HepG2 (cell line): Measurements from ENCODE around the gene FBRSL1. TPM values are rescaled to one million over a fixed set of nuclear protein-coding genes. Genes with fewer than 3 reads are reported as not detected.
A peak's percentile ranks its signal among the peaks of the same experiment; 100 is the strongest.

Experiments
- ATAC-seq: fragments of 200-7000 bp; cut with Tn5 transposase; 3 replicates; pipeline ENCODE4 v1.9.1; 2020; ENCODE audit warnings: mild to moderate bottlenecking, moderate library complexity
- BruUV-seq: library from RNA; stranded (reverse); fragments of 400-500 nt; replicated peaks from 2 replicates; lab custom pipeline; 2021; lab: Mats Ljungman, UMichigan
- CTCF ChIA-PET: fragments of 300-600 bp; formaldehyde crosslinking; extraction: SDS; loops from one replicate; lab custom pipeline; 2021; ENCODE audit warnings: low total read pairs, inconsistent platforms, low intra/inter-chr PET ratio; lab: Yijun Ruan, JAX
- POLR2A ChIA-PET: fragments of 350-600 bp; sonication (Branson Sonifier 250); formaldehyde crosslinking; loops from one replicate; lab custom pipeline; 2020; ENCODE audit warnings: antibody characterized with exemption, inconsistent platforms; lab: Yijun Ruan, JAX
- DNase-seq: peaks from one replicate; pipeline ENCODE4 v3.0.0-alpha.2; 2015; ENCODE audit warnings: low spot score
- FAIRE-seq: peaks from 3 replicates; lab custom pipeline; 2011; peaks lifted over from hg19 to GRCh38; lab: Jason Lieb, UNC
- H2AFZ ChIP-seq: one replicate; pipeline ENCODE4 v1.6.1; 2011; ENCODE audit warnings: low read length, inconsistent platforms
- H3K27ac ChIP-seq: fragments of 300-600 bp; 3 replicates; pipeline ENCODE4 v1.8.0; 2011; ENCODE audit warnings: mixed run types, mild to moderate bottlenecking, mixed read lengths, low read length, inconsistent platforms; ENCODE audit not compliant: insufficient read depth; ENCODE audit errors: extremely low read length
- H3K27me3 ChIP-seq, 2 experiments: fragments of 200-600 bp in 1 of 2; 2 replicates in 1 of 2; 3 replicates in 1 of 2; pipeline versions ENCODE4 v1.6.0 to v1.8.0; 2011; ENCODE audit warnings: low read length in 2 of 2, mild to moderate bottlenecking in 2 of 2, moderate library complexity in 2 of 2, inconsistent platforms in 1 of 2; ENCODE audit not compliant: insufficient read depth in 2 of 2, control insufficient read depth in 1 of 2
- H3K36me3 ChIP-seq, 2 experiments: fragments of 200-600 bp in 1 of 2; replicated peaks in 1 of 2; 2 replicates in 1 of 2; 3 replicates in 1 of 2; pipeline versions ENCODE4 v1.5.1 to v1.8.0; 2011; ENCODE audit warnings: low read length in 2 of 2, inconsistent platforms in 1 of 2; ENCODE audit not compliant: insufficient read depth in 2 of 2, control insufficient read depth in 1 of 2
- H3K4me1 ChIP-seq: 2 replicates; pipeline ENCODE4 v1.5.1; 2012; ENCODE audit warnings: low read length, inconsistent platforms; ENCODE audit not compliant: insufficient read depth
- H3K4me2 ChIP-seq: 2 replicates; pipeline ENCODE4 v1.6.0; 2011; ENCODE audit warnings: low read depth, low read length, inconsistent platforms
- H3K4me3 ChIP-seq, 3 experiments: fragments of 200-600 bp in 1 of 3; sonication (generic), shearing (Covaris generic) in 1 of 3; replicated peaks in 1 of 3; 2 replicates each; pipeline ENCODE4 v1.5.1; 2011 to 2016; ENCODE audit warnings: low read length in 3 of 3, inconsistent platforms in 2 of 3, low read depth in 2 of 3, mild to moderate bottlenecking in 2 of 3, control low read depth in 1 of 3, mixed read lengths in 1 of 3; ENCODE audit not compliant: insufficient read depth in 1 of 3
- H3K79me2 ChIP-seq: one replicate; pipeline ENCODE4 v1.6.1; 2011; ENCODE audit warnings: low read length, inconsistent platforms; ENCODE audit not compliant: insufficient read depth
- H3K9ac ChIP-seq: 2 replicates; pipeline ENCODE4 v1.6.0; 2011; ENCODE audit warnings: mild to moderate bottlenecking, low read depth, low read length, inconsistent platforms; ENCODE audit not compliant: insufficient read depth
- H3K9me3 ChIP-seq: 2 replicates; pipeline ENCODE4 v1.5.1; 2012; ENCODE audit warnings: mild to moderate bottlenecking, low read length
- H4K20me1 ChIP-seq: 2 replicates; pipeline ENCODE4 v1.6.0; 2011; ENCODE audit warnings: inconsistent platforms, mild to moderate bottlenecking, low read length, moderate library complexity; ENCODE audit not compliant: insufficient read depth
- AGO2 ChIP-seq: fragments of 200-400 bp; formaldehyde crosslinking; optimal IDR thresholded peaks from 2 replicates; pipeline ENCODE3; 2017; ENCODE audit warnings: mild to moderate bottlenecking, low read depth, low read length, moderate library complexity
- ZNF253 ChIP-seq: sonication (generic); formaldehyde crosslinking; IDR thresholded peaks from 2 replicates; pipeline ENCODE4 v1.8.0; 2022; ENCODE audit warnings: mild to moderate bottlenecking, missing genetic modification reagents, borderline replicate concordance
- ZNF580 ChIP-seq: IDR thresholded peaks from 2 replicates; pipeline ENCODE4 v1.6.1; 2016; ENCODE audit warnings: low read depth, borderline replicate concordance
- WGBS: methylation state at CpG from one replicate; pipeline ENCODE4 v1.1.6; 2017; ENCODE audit warnings: low lambda C conversion rate; 5-methylcytosine and 5-hydroxymethylcytosine counted together
- in situ Hi-C: cut with HindIII; loops from 2 replicates; pipeline ENCODE4 v1.10.0; 2017; ENCODE audit warnings: low pct_unique_long_range_greater_than_20kb; ENCODE audit not compliant: extremely low pct_ligation_motif_present
- intact Hi-C: fragments of 100-400 bp; cut with micrococcal nuclease; formaldehyde crosslinking; loops from one replicate; pipeline ENCODE4 v1.10.0; 2022; ENCODE audit not compliant: unreplicated experiment
- polyA plus RNA-seq, 8 experiments: library from polyadenylated mRNA; depleted of rRNA in 3 of 8; stranded (reverse) in 7 of 8; unstranded in 1 of 8; fragments of >200 nt; fragmentation: Illumina TruSeq in 4 of 8; extraction: Trizol in 4 of 8; gene quantifications; 2 replicates each; pipeline versions ENCODE4 v1.2.1 to v1.2.3, GENCODE V29; 2011 to 2016; ENCODE audit warnings: low read depth in 4 of 8, missing spikeins in 1 of 8, mixed read lengths in 1 of 8; ENCODE audit not compliant: insufficient read depth in 1 of 8
- total RNA-seq, 5 experiments: library from RNA; depleted of rRNA; stranded (reverse); fragments of >200 nt; fragmentation: Illumina TruSeq; extraction: Trizol; gene quantifications; 2 replicates each; pipeline ENCODE4 v1.2.3, GENCODE V29; 2016; ENCODE audit warnings: low read depth in 1 of 5

Gene FBRSL1
- total and polyA plus RNA-seq, 2 of the 13 experiments (the other 11 are each of a cell fraction or from before 2014, with no cell fraction given): 3.6 to 7.9 TPM

GRCh38 chr12:132513070-132513398, 23.1 kb downstream of the FBRSL1 start:
- H3K9ac ChIP-seq: no peak overlapping the region
- 100% methylated on average over 3 of the region's 4 CpGs for WGBS

GRCh38 chr12:132513458-132514135, 23.6 kb downstream of the FBRSL1 start:
- no peak for ATAC-seq
- Histone ChIP-seq H3K4me3 (no peak overlapping the region), H3K9ac (no peak overlapping the region), H3K79me2 (no peaks in the 10 kb centered on the region), H3K27ac (no peak overlapping the region), H3K36me3 (peaks cover 3 to 10% of the 10 kb centered on the region in 2 experiments; a peak in 3 of 5 replicates), H4K20me1 (no peaks in the 10 kb centered on the region; the same call in 1 of the 2 replicates), H2AFZ (no peak overlapping the region), H3K9me3 (peaks cover under 1% of the 10 kb centered on the region; the same call in 1 of the 2 replicates), H3K4me1 (peaks cover 23% of the 10 kb centered on the region), H3K4me2 (no peak overlapping the region), H3K27me3 (no peaks in the 10 kb centered on the region)
- BruUV-seq: no TSS peak
- ChIA-PET POLR2A (no interaction called here), CTCF (no interaction called here)
- in situ Hi-C loops: no loop called here
- WGBS: 94% methylated on average over 17 of the region's 24 CpGs
- no peak for DNase-seq
- no peak for FAIRE-seq
- intact Hi-C loops: no loop called here
- TF ChIP-seq ZNF253 (CRISPR knock-in tag) (no peak), AGO2 (peak; percentile 30)

More at GRCh38 chr12:132513070-132513398, 23.1 kb downstream of the FBRSL1 start:
- Histone ChIP-seq H3K4me2 (no peak overlapping the region), H3K79me2 (no peaks in the 10 kb centered on the region)
- TF ChIP-seq AGO2 (peak; percentile 0), ZNF580 (CRISPR knock-in tag) (no peak)
- TF ChIP-seq, all 625 proteins: peak for 1
- H3K4me3 ChIP-seq: no peak overlapping the region
- DNase-seq (no peak), FAIRE-seq (no peak), ATAC-seq (no peak)
- CTCF ChIA-PET: no interaction called here
- no peak overlapping the region for H2AFZ ChIP-seq
- in situ Hi-C loops: no loop called here
- no peaks in the 10 kb centered on the region for H3K27me3 ChIP-seq
- H3K36me3 ChIP-seq: peaks cover 2 to 8% of the 10 kb centered on the region in 2 experiments; a peak in 3 of 5 replicates
- no TSS peak for BruUV-seq
- peaks cover 2% of the 10 kb centered on the region; the same call in 1 of the 2 replicates for H4K20me1 ChIP-seq
- intact Hi-C loops: no loop called here
- H3K27ac ChIP-seq: no peak overlapping the region
- no peaks in the 10 kb centered on the region for H3K9me3 ChIP-seq
- peaks cover 20% of the 10 kb centered on the region for H3K4me1 ChIP-seq
- POLR2A ChIA-PET: no interaction called here
